Pancreas (tissue), 10 donors: ENCODE measurements around the gene RAMACL. TPM values are rescaled to one million over a fixed set of nuclear protein-coding genes. Genes with fewer than 3 reads are reported as not detected.

Experiments used
- ATAC-seq, 4 donors: fragments of 200-7000 bp; cut with Tn5 transposase; one replicate each; pipeline versions ENCODE4 v1.8.0 to v1.9.1; 2020; ENCODE audit warnings: mild to moderate bottlenecking in 4 of 4, moderate library complexity in 4 of 4
- DNase-seq, 6 donors: peaks; one replicate each; pipeline ENCODE4 v3.0.0-alpha.2; 2020
- FAIRE-seq: peaks from 2 replicates; lab custom pipeline; 2012; peaks lifted over from hg19 to GRCh38; lab: Jason Lieb, UNC
- H3K27ac ChIP-seq, 4 donors: fragments of 200-600 bp; sonication (generic); 1 replicate in 3 of 4; 2 replicates in 1 of 4; pipeline versions ENCODE4 v1.5.0 to v1.8.0; 2020
- H3K27me3 ChIP-seq, 4 donors: fragments of 200-600 bp; one replicate each; pipeline ENCODE4 v1.8.0; 2021
- H3K36me3 ChIP-seq, 3 donors: fragments of 200-600 bp; sonication (generic) in 1 of 3; one replicate each; pipeline versions ENCODE4 v1.5.0 to v1.8.0; 2020 to 2021
- H3K4me1 ChIP-seq, 3 donors: fragments of 200-600 bp; one replicate each; pipeline ENCODE4 v1.8.0; 2021
- H3K4me3 ChIP-seq, 4 donors: fragments of 200-600 bp; sonication (generic) in 2 of 4; one replicate each; pipeline versions ENCODE4 v1.5.0 to v1.8.0; 2020 to 2021
- H3K9me3 ChIP-seq, 4 donors: fragments of 200-600 bp; one replicate each; pipeline ENCODE4 v1.8.0; 2021
- WGBS, 2 donors: extraction: QIAGEN DNeasy Blood & Tissue Kit; methylation state at CpG; one replicate each; pipeline ENCODE4 v1.1.7; 2013; 5-methylcytosine and 5-hydroxymethylcytosine counted together
- intact Hi-C, 3 donors: fragments of 100-400 bp; cut with DNase I; formaldehyde crosslinking; loops; one replicate each; pipeline versions ENCODE4 v1.11.1 to v1.14.2; 2022
- polyA plus RNA-seq, 2 donors: library from polyadenylated mRNA; stranded (reverse); fragments of 200-250 nt; gene quantifications; one replicate each; pipeline ENCODE4 v1.2.3, GENCODE V29; 2013
- total RNA-seq, 6 donors: library from RNA; stranded (reverse); fragmentation: NEBNext Ultra II Directional in 4 of 6; extraction: Animal tissue kit (Norgen Biotek cat#: 25700) in 4 of 6; gene quantifications; one replicate each; pipeline versions ENCODE4 v1.2.1 to v1.2.4, GENCODE V29; 2021 to 2023
- TF ChIP-seq, protein P1 (sequence below), 4 donors: fragments of 200-600 bp; sonication (generic) in 3 of 4; IDR thresholded peaks; one replicate each; pipeline versions ENCODE4 v1.5.0 to v1.8.0; 2021; ENCODE audit warnings: antibody characterized with exemption in 4 of 4
- donor health status: healthy with polysubstance abuse.
- donor health status: DM: no; HTN: no; CAD: no; lungs with moderate emphysema.
- donor health status: DM: no; HTN: no; CAD: no.
- donor health status: control.
- donor health status: control.
- donor health status: Bipolar disorder and iron deficiency.
- donor health status: DM: yes; HTN: yes; CAD: no.
- donor health status: DM: no; HTN: no; CAD: no.
- donor health status: DM: no; HTN: no; CAD: no.
- donor health status: DM: yes; HTN: yes; CAD: no.

RAMACL gene
- total and polyA plus RNA-seq, 8 donors, result 0.33 to 3.1 (median 1.0) TPM

DNA sequence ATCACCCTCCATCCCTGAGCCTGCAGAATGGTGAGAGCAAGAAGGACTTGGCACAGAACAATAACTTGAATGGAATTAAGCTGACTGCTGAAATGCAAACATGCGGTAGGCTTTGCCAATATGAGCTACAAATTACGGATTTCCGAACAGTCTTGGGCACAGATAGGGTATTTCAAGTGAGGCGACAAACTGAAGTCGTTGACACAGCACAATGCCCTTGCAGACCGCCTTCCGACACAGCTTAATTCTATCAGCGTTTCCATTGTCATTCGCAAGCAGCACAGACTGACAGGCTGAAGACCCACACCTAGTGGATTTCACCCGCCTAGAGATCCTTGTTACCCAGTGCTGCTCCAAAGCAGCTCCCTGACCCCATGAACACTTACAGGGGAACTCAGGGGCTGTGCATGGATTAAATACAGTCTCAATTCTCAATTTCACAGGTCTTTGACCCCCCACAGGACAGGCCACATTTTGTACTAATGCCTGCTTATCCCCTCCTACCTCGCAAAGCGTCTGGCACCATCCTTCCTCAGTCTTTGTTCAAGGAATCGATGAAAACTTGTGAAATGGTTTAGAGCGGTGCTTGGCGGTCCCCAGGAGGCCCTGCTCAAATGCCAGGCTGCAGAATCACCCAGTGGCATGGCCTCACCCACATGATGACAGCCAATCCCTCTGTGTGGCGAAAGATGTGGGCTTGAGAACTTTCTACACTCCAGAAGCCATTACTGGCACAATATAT lies 34.6 kb downstream of the RAMACL start:
- Histone ChIP-seq H3K4me1 (peaks cover 0 to 5% (median 0%) of the 10 kb centered on the region in 3 donors), H3K27me3 (no peaks in the 10 kb centered on the region), H3K4me3 (no peak overlapping the region), H3K9me3 (no peaks in the 10 kb centered on the region), H3K36me3 (no peaks in the 10 kb centered on the region), H3K27ac (no peak overlapping the region)
- intact Hi-C loops, result no loop called here
- ATAC-seq (no peak), FAIRE-seq (no peak), DNase-seq (no peak)
- 87 to 90% methylated on average over 16 of the region's 16 CpGs for WGBS, 2 donors
- TF ChIP-seq, protein P1, sequence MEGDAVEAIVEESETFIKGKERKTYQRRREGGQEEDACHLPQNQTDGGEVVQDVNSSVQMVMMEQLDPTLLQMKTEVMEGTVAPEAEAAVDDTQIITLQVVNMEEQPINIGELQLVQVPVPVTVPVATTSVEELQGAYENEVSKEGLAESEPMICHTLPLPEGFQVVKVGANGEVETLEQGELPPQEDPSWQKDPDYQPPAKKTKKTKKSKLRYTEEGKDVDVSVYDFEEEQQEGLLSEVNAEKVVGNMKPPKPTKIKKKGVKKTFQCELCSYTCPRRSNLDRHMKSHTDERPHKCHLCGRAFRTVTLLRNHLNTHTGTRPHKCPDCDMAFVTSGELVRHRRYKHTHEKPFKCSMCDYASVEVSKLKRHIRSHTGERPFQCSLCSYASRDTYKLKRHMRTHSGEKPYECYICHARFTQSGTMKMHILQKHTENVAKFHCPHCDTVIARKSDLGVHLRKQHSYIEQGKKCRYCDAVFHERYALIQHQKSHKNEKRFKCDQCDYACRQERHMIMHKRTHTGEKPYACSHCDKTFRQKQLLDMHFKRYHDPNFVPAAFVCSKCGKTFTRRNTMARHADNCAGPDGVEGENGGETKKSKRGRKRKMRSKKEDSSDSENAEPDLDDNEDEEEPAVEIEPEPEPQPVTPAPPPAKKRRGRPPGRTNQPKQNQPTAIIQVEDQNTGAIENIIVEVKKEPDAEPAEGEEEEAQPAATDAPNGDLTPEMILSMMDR (IDR thresholded peaks at IDR 0.05), result no peak

DNA sequence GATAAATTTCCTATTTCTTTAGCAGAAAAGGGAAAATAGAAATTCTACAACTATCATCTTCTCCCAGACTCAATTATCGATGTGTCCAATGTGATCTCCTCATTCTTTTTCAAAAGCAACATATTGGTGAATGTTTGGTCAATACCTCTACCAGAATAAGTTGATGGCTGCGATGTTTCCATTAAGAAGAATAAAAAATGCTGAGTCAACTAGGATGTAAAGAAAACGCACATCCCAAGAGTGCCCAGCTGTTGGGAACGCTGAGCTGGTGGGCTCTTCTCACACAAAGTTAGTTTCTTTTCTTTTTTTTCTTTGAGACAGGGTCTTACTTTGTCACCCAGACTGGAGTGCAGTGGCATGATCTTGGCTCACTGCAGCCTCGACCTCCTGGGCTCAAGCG lies 39.8 kb downstream of the RAMACL start:
- no peak for FAIRE-seq
- Histone ChIP-seq H3K4me3 (no peak overlapping the region), H3K4me1 (no peaks in the 10 kb centered on the region), H3K36me3 (no peaks in the 10 kb centered on the region), H3K27me3 (no peaks in the 10 kb centered on the region), H3K9me3 (no peaks in the 10 kb centered on the region), H3K27ac (no peak overlapping the region)
- TF ChIP-seq, protein P1 (IDR thresholded peaks at IDR 0.05), result no peak
- WGBS, 2 donors, result 94 to 95% methylated on average over 6 of the region's 6 CpGs
- intact Hi-C loops, result no loop called here
- no peak for ATAC-seq
- DNase-seq, result no peak

DNA sequence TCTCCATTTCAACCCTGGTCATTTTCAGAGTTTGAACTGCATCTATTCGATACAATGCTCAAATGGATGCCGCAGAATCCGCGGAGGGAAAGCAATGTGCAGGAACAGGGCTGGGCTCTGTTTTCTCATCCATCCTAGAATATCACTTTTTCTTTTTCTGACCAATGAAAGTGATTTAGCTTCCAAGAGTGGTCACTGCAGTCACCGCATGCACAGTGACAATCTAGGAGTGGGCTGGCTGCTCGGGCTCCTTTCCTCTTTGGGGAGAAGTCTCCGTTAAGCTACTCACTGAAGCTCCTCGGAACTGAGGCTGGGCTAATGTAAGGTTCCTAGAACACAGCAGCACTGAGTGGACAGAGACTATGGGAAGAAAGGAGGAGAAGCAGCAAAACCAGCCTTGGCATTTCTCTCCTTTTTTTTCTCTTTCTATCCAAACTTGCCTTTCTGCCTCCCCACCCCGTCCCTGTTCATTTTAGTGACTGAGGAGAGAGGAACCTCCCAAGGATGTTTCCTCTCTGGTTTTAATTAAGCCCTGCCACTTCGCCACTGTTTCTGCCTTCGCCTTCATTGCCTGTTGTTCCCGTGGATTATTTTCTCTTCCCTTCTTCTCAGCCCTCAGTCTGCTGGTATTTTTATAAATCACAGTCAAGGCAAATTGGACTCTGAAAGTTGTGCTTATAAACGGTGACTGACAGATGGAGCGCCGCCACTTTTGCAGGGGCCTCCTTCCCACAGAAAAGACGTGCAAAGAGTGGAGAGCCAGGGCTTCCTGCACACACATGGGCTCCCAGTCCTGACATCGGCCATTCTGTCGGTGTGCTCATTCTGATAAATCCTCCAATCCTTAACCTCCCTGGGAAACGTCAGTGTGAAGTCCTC lies 41.1 kb downstream of the RAMACL start:
- DNase-seq, result no peak
- Histone ChIP-seq H3K27me3 (no peaks in the 10 kb centered on the region), H3K36me3 (no peaks in the 10 kb centered on the region), H3K4me3 (no peak overlapping the region), H3K4me1 (no peaks in the 10 kb centered on the region), H3K27ac (no peak overlapping the region), H3K9me3 (no peaks in the 10 kb centered on the region)
- no peak for FAIRE-seq
- ATAC-seq, result no peak
- intact Hi-C loops, result no loop called here
- 94 to 95% methylated on average over 19 of the region's 19 CpGs for WGBS, 2 donors
- TF ChIP-seq, protein P1 (IDR thresholded peaks at IDR 0.05), result no peak

DNA sequence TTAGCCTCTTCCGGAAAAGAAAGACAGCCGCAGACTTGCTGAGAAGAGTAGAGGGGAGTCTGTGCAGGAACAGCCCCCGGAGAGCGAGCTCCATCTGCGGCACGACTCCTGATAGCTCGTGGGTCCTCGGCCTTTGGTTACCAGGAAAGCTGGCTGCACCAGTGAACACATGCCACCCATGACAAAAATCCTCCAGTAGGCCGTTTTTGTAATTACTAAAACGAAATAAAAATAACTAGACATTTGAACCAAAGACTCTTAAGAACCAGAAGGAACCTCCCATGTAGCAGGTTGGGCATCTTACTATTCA lies 42.2 kb downstream of the RAMACL start:
- Histone ChIP-seq H3K36me3 (no peaks in the 10 kb centered on the region), H3K27me3 (no peaks in the 10 kb centered on the region), H3K4me3 (no peak overlapping the region), H3K27ac (no peak overlapping the region), H3K4me1 (no peaks in the 10 kb centered on the region), H3K9me3 (no peaks in the 10 kb centered on the region)
- intact Hi-C loops, result no loop called here
- TF ChIP-seq, protein P1 (IDR thresholded peaks at IDR 0.05), result no peak
- DNase-seq (no peak), FAIRE-seq (no peak), ATAC-seq (no peak)
- 92% methylated on average over 10 of the region's 10 CpGs for WGBS, 2 donors
